Measurements from ENCODE around the gene NRF1. TPM values are rescaled to one million over a fixed set of nuclear protein-coding genes. Genes with fewer than 3 reads are reported as not detected.

The NRF1 gene
- total RNA-seq, 3 donors from 2014 or later, result 13.3 to 21.8 (median 17.4) TPM

GRCh38 chr7:129776362-129776722, 164.8 kb downstream of the NRF1 start:
- ATAC-seq, result no peak
- no peaks in the 10 kb centered on the region for H3K9me3 ChIP-seq
- intact Hi-C loops (cut with DNase I, micrococcal nuclease), result no loop called here
- no peaks in the 10 kb centered on the region for H3K36me3 ChIP-seq (ENCODE audit: low read depth)
- peaks cover 31% of the 10 kb centered on the region for H3K4me1 ChIP-seq (ENCODE audit: low read depth)
- TF ChIP-seq CTCF (IDR thresholded peaks at IDR 0.05), result no peak
- H3K4me3 ChIP-seq, result no peak overlapping the region
- DNase-seq, result no peak

- intact Hi-C loops (cut with DNase I, micrococcal nuclease), result no loop called here
- Histone ChIP-seq H3K4me3 (no peak overlapping the region), H3K4me1 (ENCODE audit: low read depth) (peaks cover 41% of the 10 kb centered on the region), H3K36me3 (ENCODE audit: low read depth) (no peaks in the 10 kb centered on the region), H3K9me3 (no peaks in the 10 kb centered on the region)
- peak in 1 of 3 donors; percentile 43 for DNase-seq
- ATAC-seq, result no peak
- no peak for TF ChIP-seq CTCF (IDR thresholded peaks at IDR 0.05)
These were observed 165.8 kb downstream of the NRF1 start for GRCh38 chr7:129777195-129777844.

GRCh38 chr7:129777993-129778769, 166.7 kb downstream of the NRF1 start:
- intact Hi-C loops (cut with DNase I, micrococcal nuclease), result no loop called here
- DNase-seq, result peak in 1 of 3 donors; percentile 34

GRCh38 chr7:129778770-129779601, 167.5 kb downstream of the NRF1 start:
- Histone ChIP-seq H3K4me3 (peak overlapping the region; percentile 7), H3K4me1 (ENCODE audit: low read depth) (peaks cover 48% of the 10 kb centered on the region), H3K9me3 (no peaks in the 10 kb centered on the region), H3K36me3 (ENCODE audit: low read depth) (no peaks in the 10 kb centered on the region)
- TF ChIP-seq CTCF (IDR thresholded peaks at IDR 0.05), result no peak
- ATAC-seq (no peak), DNase-seq (peak in 1 of 3 donors; percentile 38)
- intact Hi-C loops (cut with DNase I, micrococcal nuclease), result no loop called here

More at GRCh38 chr7:129777993-129778769, 166.7 kb downstream of the NRF1 start:
- no peak for TF ChIP-seq CTCF (IDR thresholded peaks at IDR 0.05)
- ATAC-seq, result no peak
- H3K36me3 ChIP-seq (ENCODE audit: low read depth), result no peaks in the 10 kb centered on the region
- peaks cover 48% of the 10 kb centered on the region for H3K4me1 ChIP-seq (ENCODE audit: low read depth)
- H3K4me3 ChIP-seq, result no peak overlapping the region
- no peaks in the 10 kb centered on the region for H3K9me3 ChIP-seq

GRCh38 chr7:129779602-129780256, 168.2 kb downstream of the NRF1 start:
- peak overlapping the region; percentile 7 for H3K4me3 ChIP-seq
- TF ChIP-seq CTCF (IDR thresholded peaks at IDR 0.05), result no peak
- H3K36me3 ChIP-seq (ENCODE audit: low read depth), result no peaks in the 10 kb centered on the region
- intact Hi-C loops (cut with DNase I, micrococcal nuclease), result no loop called here
- H3K4me1 ChIP-seq (ENCODE audit: low read depth), result peaks cover 55% of the 10 kb centered on the region
- peak; percentile 47 to 62 (median 59) for DNase-seq
- H3K9me3 ChIP-seq, result no peaks in the 10 kb centered on the region
- peak; percentile 67 for ATAC-seq

All from mucosa of descending colon (tissue), 3 donors.